Mesothelial cell of epicardium (in vitro differentiated cells): ENCODE results near the gene EPS8L3. TPM values are rescaled to one million over a fixed set of nuclear protein-coding genes. Genes with fewer than 3 reads are reported as not detected.

Experiments used
- DNase-seq, 2 experiments: peaks; one replicate each; pipeline ENCODE4 v3.0.0; 2021; ENCODE audit warnings: low spot score in 2 of 2; ENCODE audit not compliant: unreplicated experiment in 2 of 2
- H3K27ac Mint-ChIP-seq: 2 replicates; pipeline ENCODE4 v1.8.0; 2021; ENCODE audit warnings: mixed read lengths
- H3K27me3 Mint-ChIP-seq: 2 replicates; pipeline ENCODE4 v1.8.0; 2021; ENCODE audit warnings: low read depth, mixed read lengths
- H3K36me3 Mint-ChIP-seq: 2 replicates; pipeline ENCODE4 v1.8.0; 2021; ENCODE audit warnings: mixed read lengths
- H3K4me1 Mint-ChIP-seq: 2 replicates; pipeline ENCODE4 v1.8.0; 2021; ENCODE audit warnings: mixed read lengths
- H3K4me3 Mint-ChIP-seq: 2 replicates; pipeline ENCODE4 v1.8.0; 2021; ENCODE audit warnings: mild to moderate bottlenecking, moderate library complexity, mixed read lengths
- H3K9me3 Mint-ChIP-seq: 2 replicates; pipeline ENCODE4 v1.8.0; 2021; ENCODE audit warnings: mixed read lengths
- CTCF ChIP-seq: fragments of 200-600 bp; sonication (generic); IDR thresholded peaks from one replicate; pipeline ENCODE4 v1.5.0; 2021; ENCODE audit warnings: antibody characterized with exemption; ENCODE audit not compliant: unreplicated experiment
- total RNA-seq: library from RNA; stranded (reverse); gene quantifications from 3 replicates; pipeline ENCODE4 v1.2.1, GENCODE V29; 2021

Gene EPS8L3
- total RNA-seq, 1 donor from 2014 or later = 0.13 TPM

DNA sequence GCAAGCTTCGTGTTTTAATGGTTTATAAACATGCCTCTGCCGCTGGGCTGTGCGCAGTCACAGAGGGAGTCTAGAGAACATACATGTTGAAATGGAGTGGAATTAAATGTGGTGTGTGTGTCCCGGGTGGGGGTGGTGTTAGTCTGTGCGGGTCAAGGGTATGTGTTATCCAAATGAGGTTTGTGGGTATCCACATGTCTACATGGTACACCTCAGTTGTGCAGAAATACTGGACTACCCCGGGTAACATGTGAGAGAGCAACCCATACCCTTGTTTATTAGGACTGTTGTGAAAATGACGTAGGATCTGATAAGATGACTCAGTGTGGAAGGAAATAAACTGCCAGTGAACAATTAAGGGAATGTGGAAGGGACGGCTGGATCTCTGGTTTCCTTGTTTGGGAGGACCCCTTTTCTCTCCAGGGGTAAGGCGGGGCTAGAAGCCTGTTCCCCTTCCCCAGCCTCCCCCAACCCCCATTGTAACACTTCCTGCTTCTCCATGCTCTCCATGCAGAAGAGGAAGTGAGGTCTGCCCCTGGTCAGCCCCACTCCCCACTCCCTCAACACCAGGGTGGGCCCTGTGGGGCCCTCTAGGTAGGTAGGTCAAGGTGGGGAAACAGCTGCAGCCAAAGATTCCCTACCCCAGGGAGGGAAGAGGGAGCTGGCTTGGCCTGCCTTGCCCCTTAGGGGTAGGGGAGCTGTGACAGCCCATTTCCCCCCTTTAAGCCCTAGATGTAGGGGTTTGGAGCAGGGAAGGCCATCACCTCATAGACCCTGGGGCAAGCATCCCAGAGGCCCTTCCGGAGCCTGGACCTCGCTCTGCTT is 690 bp downstream of the EPS8L3 start:
- Mint-ChIP-seq H3K9me3 (no peaks in the 10 kb centered on the region), H3K27ac (peak overlapping the region; percentile 43), H3K27me3 (no peaks in the 10 kb centered on the region)

DNA sequence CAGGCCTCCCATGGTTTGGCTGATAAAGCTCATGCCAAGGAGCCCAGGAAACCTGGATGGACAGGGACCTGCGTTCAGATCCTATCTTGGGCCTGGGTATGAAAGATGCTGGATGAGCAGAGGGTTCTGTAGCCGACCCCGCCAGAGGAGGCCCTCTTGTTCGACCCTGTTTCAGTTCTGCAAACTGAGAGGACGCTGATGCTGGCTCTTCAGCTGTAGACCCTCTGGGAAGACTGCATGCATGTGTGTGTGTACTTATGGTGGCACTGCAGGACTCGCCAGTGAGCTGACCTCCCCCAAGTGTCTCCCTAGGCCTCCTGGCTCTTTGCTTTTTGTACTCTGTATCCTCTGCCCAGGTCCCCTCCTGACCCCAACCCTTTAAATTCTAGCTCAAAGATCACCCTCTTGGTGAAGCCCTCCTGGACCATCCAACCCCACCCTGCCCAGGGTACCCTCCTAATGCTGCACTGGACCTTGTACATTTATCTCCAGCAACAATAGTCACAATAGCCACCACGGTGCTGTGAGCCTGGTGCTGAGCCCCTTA is 1.6 kb downstream of the EPS8L3 start:
- no peak for TF ChIP-seq CTCF
- DNase-seq = peak; percentile 1 to 27
- no peaks in the 10 kb centered on the region for H3K9me3 Mint-ChIP-seq
- no peaks in the 10 kb centered on the region for H3K36me3 Mint-ChIP-seq
- H3K4me3 Mint-ChIP-seq = no peak overlapping the region
- peaks cover 10% of the 10 kb centered on the region for H3K4me1 Mint-ChIP-seq
- no peaks in the 10 kb centered on the region for H3K27me3 Mint-ChIP-seq
- no peak overlapping the region for H3K27ac Mint-ChIP-seq

More for the DNA sequence above, 690 bp downstream of the EPS8L3 start:
- Mint-ChIP-seq H3K36me3 (no peaks in the 10 kb centered on the region), H3K4me1 (peaks cover 10% of the 10 kb centered on the region), H3K4me3 (no peak overlapping the region)
- peak; percentile 6 to 22 for DNase-seq
- no peak for TF ChIP-seq CTCF

DNA sequence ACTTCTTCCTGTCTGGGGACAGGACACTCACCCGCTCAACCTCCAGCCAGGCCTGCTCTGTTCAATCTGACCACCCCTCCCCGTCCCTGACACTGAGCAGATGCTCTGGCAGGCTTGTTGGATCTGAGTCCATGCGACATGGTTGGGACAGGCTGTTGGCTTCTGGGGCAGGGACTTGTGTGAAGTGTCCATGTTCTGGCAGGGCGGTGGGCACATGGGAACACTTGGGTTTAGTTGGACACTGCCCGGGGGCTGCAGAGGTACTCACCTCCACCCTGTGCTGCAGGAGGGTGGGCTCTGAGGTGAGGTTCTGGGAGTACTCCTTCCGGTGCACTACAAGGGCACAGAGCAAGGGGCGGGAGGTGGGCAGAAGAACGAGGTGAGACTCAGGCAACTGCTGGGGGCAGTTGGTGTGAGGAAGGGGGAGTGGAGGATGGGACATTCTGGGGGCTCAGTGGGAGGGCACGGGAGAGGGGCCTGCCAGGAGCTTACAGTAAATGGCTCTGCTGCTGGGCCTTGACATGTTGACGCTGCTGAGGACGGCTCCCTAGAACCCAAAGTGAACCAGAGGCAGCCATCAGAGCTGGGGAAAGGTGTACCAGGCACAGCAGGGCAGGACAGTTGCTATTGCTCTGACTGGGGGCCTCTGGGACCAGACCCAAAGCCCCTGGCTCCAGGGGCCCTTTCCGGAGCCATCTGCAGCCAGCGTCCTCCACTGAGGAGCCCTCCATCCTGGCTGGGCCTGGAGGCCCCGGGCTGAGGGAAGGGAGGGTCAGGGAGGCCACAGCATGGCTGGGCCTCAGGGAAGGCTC is 2.3 kb downstream of the EPS8L3 start:
- TF ChIP-seq CTCF = no peak

DNA sequence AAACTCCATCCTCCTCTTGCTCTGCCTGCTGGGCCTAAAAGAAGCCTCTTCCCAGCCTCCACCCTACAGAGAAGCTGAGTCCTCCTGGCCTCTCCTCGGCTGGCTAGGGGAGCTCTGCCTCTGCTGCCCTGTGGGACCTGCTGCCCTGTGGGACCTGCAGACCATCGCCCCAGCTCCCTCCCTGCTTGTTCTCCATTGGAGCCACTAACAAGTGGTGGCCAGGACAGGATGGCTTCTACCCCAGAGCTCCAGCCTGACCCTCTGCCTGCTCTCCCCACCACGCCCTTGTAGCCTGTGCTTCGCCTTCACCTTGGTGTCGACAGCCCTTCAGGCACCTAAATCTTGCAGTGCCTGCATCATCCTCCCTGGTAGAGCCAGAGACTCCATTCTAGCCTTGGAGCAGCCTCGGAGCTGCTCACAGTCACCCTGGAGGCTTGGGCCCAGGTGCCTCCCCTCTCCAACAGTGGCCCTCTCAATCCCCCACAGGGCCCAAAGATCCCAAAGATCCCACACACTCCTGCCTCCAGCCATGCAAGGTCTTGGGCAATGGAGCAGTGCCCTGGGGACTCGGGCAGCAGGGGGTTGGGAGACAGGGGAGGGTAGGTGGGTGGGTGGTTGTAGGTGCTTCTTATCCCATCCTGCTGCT is 3.0 kb downstream of the EPS8L3 start:
- DNase-seq = peak in 1 of 2 experiments; percentile 24
- H3K27ac Mint-ChIP-seq = no peak overlapping the region
- no peaks in the 10 kb centered on the region for H3K9me3 Mint-ChIP-seq
- H3K27me3 Mint-ChIP-seq = no peaks in the 10 kb centered on the region
- peaks cover 10% of the 10 kb centered on the region for H3K4me1 Mint-ChIP-seq
- H3K4me3 Mint-ChIP-seq = no peak overlapping the region
- no peaks in the 10 kb centered on the region for H3K36me3 Mint-ChIP-seq
- TF ChIP-seq CTCF = no peak

More for the DNA sequence above, 2.3 kb downstream of the EPS8L3 start:
- Mint-ChIP-seq H3K36me3 (no peaks in the 10 kb centered on the region), H3K27ac (peak overlapping the region; percentile 12), H3K9me3 (no peaks in the 10 kb centered on the region), H3K4me1 (peaks cover 10% of the 10 kb centered on the region), H3K27me3 (no peaks in the 10 kb centered on the region), H3K4me3 (no peak overlapping the region)
- DNase-seq = peak; percentile 8 to 36
